Skin epidermis (tissue), 12 donors: Measurements from ENCODE around the gene LAMA5.

Experiments used
- H3K27ac ChIP-seq, 21 experiments: fragments of 200-600 bp; sonication (generic) in 11 of 21; one replicate each; pipeline ENCODE4 v1.5.0; 2020; ENCODE audit warnings: mild to moderate bottlenecking in 3 of 21, inconsistent platforms in 2 of 21, moderate library complexity in 2 of 21
- H3K4me3 ChIP-seq, 7 experiments: fragments of 200-600 bp; sonication (generic) in 2 of 7; one replicate each; pipeline ENCODE4 v1.5.0; 2020; ENCODE audit warnings: inconsistent platforms in 2 of 7, mild to moderate bottlenecking in 2 of 7, moderate library complexity in 1 of 7

The LAMA5 gene

DNA sequence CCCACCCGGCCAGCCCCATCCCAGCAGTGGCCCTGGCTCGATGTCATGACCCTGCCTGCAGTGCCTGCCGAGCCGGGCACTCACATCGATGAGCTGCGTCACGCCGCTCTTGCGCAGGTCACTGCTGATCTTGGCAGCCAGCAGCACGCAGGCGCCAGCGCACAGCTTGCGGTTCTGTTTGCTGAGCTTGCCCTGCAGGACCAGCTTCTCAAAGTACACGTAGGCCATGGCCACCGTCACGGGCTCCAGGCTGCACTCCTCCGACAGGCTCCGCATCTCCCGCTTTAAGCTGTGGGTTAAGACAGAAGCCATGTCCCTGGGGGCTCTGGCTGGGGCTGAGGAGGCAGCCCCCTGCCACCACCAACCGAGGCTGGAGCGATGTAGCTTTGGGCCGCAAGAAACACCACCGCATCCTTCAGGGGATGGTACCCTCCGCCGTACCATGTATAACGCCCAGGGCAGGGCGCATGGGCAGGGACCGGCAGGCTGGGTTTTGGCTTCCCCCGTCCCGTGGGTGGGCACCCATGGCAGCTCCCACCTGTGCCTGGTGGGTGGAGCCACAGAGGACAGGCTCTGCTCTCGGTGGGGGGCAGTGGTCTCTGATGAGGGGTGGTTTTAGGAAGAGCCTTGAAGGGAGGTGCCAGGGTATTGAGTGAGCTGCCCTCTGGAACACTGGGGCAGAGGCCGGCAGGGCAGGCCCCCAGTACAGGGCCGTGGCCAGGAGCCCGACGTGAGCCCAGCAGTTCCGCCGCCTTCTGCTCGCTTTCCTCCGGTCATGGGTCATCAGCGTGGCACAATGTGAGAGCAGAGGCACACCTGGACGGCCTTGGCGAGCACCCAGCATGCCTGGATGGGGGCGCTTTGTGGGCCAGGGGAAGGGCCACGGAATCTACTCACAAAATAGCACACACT, 24.3 kb upstream of the LAMA5 start:
- Histone ChIP-seq H3K27ac (no peak overlapping the region), H3K4me3 (no peak overlapping the region)

GRCh38 chr20:62390317-62391164, 23.4 kb upstream of the LAMA5 start:
- Histone ChIP-seq H3K27ac (no peak overlapping the region), H3K4me3 (no peak overlapping the region)

- Histone ChIP-seq H3K27ac (no peak overlapping the region), H3K4me3 (no peak overlapping the region)
Observed at GRCh38 chr20:62389601-62390087, 22.5 kb upstream of the LAMA5 start.

- H3K27ac ChIP-seq, result no peak overlapping the region
- no peak overlapping the region for H3K4me3 ChIP-seq
Observed at GRCh38 chr20:62388839-62389600, 21.9 kb upstream of the LAMA5 start.

GRCh38 chr20:62387933-62388635, 21.0 kb upstream of the LAMA5 start:
- H3K4me3 ChIP-seq, result peak overlapping the region; percentile 62 to 97 (median 85)
- H3K27ac ChIP-seq, result peak overlapping the region in 11 of 21 experiments; percentile 3 to 99 (median 96)

DNA sequence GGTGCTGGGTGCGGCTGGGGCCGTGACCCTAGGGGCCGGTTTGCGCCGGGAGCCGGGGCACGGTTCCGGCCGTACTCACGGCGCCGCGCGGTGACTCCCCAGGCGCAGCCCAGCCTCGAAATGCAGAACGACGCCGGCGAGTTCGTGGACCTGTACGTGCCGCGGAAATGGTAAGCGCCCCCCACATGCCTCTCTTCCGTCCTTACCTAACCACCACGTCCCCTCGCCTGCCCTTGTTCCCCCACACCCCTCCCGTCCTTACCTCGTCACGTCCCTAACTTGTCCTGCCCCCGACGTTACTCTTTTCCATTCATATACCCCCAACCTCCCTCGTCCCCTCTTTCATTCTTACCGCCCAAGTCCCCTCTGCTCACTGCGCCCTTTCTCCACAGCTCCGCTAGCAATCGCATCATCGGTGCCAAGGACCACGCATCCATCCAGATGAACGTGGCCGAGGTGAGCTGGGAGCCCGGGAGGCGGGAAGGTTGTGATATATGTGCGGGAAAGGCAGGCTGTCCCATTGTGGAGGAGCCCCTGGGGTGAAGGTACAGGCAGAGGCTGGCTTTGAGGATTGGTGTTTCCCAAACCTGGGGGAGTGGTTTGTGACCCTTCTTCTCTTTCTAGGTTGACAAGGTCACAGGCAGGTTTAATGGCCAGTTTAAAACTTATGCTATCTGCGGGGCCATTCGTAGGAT, 20.3 kb upstream of the LAMA5 start:
- peak overlapping the region; percentile 67 to 99 (median 96) for H3K27ac ChIP-seq
- H3K4me3 ChIP-seq, result peak overlapping the region; percentile 62 to 97 (median 85)

- H3K27ac ChIP-seq, result peak within 1 kb of the TSS; percentile 88 to 99 (median 96)
- H3K4me3 ChIP-seq, result peak within 1 kb of the TSS; percentile 62 to 97 (median 85)
Observed at GRCh38 chr20:62386383-62387218, 19.5 kb upstream of the LAMA5 start, which contains the start of gene RPS21. Gene RPS21 (plus strand): TSS chr20:62387103. CDS start chr20:62387339, 236 bp downstream.

DNA sequence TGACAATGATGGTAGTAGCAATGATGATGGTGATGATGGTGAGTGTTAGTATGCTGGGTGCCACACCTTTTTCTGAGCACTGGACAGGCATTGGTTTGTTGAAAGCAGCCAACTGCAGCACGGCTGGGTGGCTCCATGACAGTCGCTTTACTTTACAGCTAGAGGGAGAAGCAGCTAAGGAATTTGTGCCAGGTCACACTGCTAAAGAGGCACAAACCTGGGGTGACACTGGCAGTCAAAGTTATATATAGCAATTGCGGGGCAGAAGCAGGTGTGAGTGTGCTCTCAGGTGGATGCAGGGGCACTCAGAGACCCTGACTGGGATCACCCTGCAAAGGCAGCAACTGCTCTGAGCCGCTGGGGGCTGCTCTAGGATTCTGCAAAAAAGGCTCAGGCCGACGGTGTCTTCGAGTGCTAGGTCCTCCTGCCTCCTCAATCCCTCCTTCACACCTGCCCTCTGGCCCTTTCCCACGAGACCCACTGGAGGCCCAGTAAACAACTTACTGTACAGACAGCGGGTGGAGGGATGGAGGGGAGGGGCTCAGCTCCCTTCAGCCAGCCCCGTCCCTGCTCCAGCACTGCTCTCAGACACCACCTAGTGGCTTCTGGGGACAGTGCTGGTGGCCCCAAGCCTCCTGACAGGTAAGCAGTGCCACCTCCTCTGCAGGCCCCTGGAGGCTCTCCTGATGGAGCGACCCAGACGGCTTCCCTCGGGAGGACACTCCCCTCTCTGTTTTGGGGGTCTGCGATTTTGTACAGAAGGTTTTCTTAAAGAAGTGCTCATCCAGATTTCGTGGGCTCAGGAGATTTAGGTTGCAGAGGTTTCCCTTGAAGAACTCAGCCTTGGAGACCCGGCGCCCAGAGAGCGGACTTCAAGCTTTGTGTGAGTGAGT, 15.4 kb upstream of the LAMA5 start:
- Histone ChIP-seq H3K4me3 (no peak overlapping the region), H3K27ac (peak overlapping the region in 2 of 21 experiments; percentile 44 to 68)

DNA sequence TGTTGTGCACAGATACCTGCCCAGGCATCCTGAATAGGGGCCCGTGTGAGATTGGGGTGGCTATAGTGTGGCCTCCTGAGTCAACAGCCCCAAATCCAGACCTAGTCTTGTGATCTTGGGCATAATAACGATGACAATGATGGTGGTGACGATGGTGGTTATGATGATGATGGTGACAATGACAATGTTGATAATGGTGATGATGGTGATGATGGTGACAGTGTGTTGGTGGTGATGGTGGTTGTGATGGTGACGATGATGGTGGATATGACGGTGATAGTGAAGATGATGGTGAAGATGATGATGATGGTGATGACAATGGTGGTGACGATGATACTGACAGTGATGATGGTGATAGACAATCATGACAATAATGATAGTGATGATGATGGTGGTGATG, 14.7 kb upstream of the LAMA5 start:
- Histone ChIP-seq H3K4me3 (no peak overlapping the region), H3K27ac (peak overlapping the region in 14 of 21 experiments; percentile 36 to 83 (median 67))

DNA sequence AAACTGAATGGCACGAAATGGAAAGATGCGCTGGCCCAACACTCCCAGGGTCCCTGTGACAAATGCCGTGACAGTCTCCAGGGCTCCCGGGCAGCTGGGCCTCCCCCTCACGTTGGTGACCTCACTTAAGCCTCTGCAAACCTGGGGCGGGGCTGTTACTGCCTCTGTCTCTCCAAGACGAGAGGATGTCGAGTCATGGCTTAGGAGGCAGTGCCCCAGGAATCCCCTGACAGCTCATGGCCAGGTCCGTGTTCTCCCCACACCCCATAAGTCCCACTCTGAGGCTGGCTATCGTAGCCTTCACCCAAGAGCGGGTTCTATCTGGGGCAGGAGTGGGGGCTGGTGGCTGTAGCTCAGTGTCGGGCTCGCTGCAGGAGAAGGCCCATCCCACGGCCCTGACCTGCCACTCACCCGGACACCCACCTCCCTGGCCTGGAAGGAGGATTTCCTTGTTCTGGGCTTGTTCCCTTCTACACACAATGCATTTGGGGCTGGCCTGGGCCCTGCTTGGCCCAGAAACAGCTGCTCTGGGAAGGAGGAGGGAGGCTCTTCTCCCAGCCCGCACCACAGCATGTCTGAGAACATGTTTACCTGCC, 14.2 kb upstream of the LAMA5 start:
- no peak overlapping the region for H3K4me3 ChIP-seq
- peak overlapping the region in 18 of 21 experiments; percentile 1 to 83 (median 66) for H3K27ac ChIP-seq

DNA sequence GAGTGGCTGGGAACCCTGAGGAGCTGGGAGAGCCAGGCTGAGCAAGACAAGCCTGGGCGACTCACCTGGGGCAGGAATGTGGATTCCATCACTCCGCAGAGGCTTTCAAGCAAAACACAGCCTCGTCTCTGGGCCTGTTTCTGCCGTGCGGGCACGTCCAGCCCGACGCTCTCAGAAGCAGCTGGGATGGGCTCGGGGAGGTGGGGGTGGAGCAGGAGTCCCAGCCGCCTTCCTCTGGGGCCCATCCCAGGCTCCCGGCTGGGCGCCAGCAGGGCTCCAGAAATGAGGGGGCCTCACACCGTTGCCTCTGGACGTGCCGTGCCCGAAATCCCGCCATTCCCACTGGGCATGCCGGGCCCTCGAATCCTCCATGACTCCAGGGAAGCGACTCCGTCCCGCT, 11.1 kb upstream of the LAMA5 start:
- Histone ChIP-seq H3K4me3 (no peak overlapping the region), H3K27ac (peak overlapping the region in 20 of 21 experiments; percentile 44 to 96 (median 80))

GRCh38 chr20:62377615-62378178, 10.6 kb upstream of the LAMA5 start:
- no peak overlapping the region for H3K4me3 ChIP-seq
- H3K27ac ChIP-seq, result peak overlapping the region in 20 of 21 experiments; percentile 44 to 96 (median 80)

- H3K4me3 ChIP-seq, result no peak overlapping the region
- H3K27ac ChIP-seq, result peak overlapping the region in 19 of 21 experiments; percentile 44 to 96 (median 80)
Observed at GRCh38 chr20:62377064-62377461, 10.0 kb upstream of the LAMA5 start.

GRCh38 chr20:62376112-62377063, 9.3 kb upstream of the LAMA5 start:
- Histone ChIP-seq H3K4me3 (no peak overlapping the region), H3K27ac (peak overlapping the region in 16 of 21 experiments; percentile 3 to 96 (median 58))
